Activated CD8-positive, alpha-beta T cell treated with anti-CD3 and anti-CD28 coated beads for 36 hours (primary cell): ENCODE results near the gene GIGYF1. TPM values are rescaled to one million over a fixed set of nuclear protein-coding genes. Genes with fewer than 3 reads are reported as not detected.

Experiments used
- ATAC-seq: fragments of 200-7000 bp; cut with Tn5 transposase; one replicate; pipeline ENCODE4 v1.10.0; 2021; ENCODE audit warnings: mild to moderate bottlenecking, moderate library complexity
- CTCF ChIA-PET: fragments of 350-600 bp; sonication (Branson Sonifier 250); formaldehyde crosslinking; loops from one replicate; lab custom pipeline; 2021; ENCODE audit warnings: antibody characterized with exemption; lab: Charles Lee
- POLR2A ChIA-PET: fragments of 350-600 bp; sonication (Branson Sonifier 250); formaldehyde crosslinking; loops from one replicate; lab custom pipeline; 2021; ENCODE audit warnings: antibody characterized with exemption; lab: Charles Lee
- DNase-seq: peaks from one replicate; pipeline ENCODE4 v3.0.0-alpha.2; 2020
- H3K27ac Mint-ChIP-seq: one replicate; pipeline ENCODE4 v1.8.0; 2021; ENCODE audit warnings: mild to moderate bottlenecking, mixed read lengths
- H3K27me3 Mint-ChIP-seq: one replicate; pipeline ENCODE4 v1.8.0; 2021; ENCODE audit warnings: mixed read lengths
- H3K36me3 Mint-ChIP-seq: one replicate; pipeline ENCODE4 v1.8.0; 2021; ENCODE audit warnings: low read depth, mixed read lengths
- H3K4me1 Mint-ChIP-seq: one replicate; pipeline ENCODE4 v1.8.0; 2021; ENCODE audit warnings: low read depth, mixed read lengths
- H3K4me3 Mint-ChIP-seq: one replicate; pipeline ENCODE4 v1.8.0; 2021; ENCODE audit warnings: mild to moderate bottlenecking, moderate library complexity, mixed read lengths
- H3K9me3 Mint-ChIP-seq: one replicate; pipeline ENCODE4 v1.8.0; 2021; ENCODE audit warnings: mixed read lengths
- intact Hi-C: fragments of 100-400 bp; cut with micrococcal nuclease; formaldehyde crosslinking; loops from one replicate; pipeline ENCODE4 v1.10.0; 2022
- total RNA-seq, 2 experiments: library from RNA; stranded (reverse); gene quantifications; one replicate each; pipeline ENCODE4 v1.2.3, GENCODE V29; 2021
- TF ChIP-seq, protein P1 (sequence below): fragments of 200-600 bp; IDR thresholded peaks from one replicate; pipeline ENCODE4 v1.8.0; 2022; ENCODE audit warnings: antibody characterized with exemption, mild to moderate bottlenecking

Gene GIGYF1
- total RNA-seq, 2 experiments from 2014 or later = 36.9 to 41.5 TPM

DNA sequence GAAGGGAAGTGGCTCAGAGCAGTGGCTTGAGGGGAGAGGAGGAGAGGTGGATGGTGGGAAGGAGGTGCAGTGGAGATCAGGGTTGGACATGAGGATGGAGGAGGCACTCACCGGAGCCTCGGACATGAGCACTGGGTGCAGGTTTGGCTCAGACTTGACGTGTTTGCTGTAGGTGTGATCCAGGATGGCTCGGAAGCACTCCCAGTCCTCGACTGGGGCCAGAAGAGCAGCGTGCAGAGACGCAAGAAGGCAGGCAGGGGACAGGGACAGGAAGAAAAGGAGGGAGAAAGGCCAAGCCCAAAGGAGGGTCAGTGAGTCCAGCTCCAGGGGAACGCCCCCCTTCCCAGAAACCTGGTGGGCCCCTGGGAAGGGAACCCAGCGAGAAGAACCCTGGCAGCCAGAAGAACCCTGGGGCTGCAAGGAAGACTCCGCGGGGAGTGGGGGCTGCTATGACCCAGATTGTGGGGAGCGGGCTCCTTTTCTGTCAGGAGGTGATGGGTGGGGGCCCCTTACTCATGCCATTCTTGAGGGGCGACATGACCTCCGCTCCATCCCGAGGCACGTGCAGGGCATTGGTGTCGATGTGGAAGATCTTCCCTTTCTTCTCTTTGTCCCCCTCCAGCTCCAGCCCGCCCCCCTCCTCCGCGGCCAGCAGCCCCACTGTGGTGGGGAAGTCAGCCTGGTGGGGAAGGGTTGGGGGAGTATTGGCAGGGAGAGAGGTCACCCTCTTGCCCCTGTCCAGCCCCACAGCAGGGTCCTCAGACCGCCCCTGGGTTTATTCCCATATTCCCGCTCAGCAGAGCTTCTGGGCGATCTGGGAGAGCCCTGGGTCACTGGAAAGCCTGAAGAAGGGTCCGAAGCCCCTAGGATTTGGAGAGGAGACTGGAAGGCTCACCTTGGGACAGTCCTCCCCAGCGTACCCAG, 38.9 kb downstream of the GIGYF1 start:
- H3K27ac Mint-ChIP-seq = no peak overlapping the region

DNA sequence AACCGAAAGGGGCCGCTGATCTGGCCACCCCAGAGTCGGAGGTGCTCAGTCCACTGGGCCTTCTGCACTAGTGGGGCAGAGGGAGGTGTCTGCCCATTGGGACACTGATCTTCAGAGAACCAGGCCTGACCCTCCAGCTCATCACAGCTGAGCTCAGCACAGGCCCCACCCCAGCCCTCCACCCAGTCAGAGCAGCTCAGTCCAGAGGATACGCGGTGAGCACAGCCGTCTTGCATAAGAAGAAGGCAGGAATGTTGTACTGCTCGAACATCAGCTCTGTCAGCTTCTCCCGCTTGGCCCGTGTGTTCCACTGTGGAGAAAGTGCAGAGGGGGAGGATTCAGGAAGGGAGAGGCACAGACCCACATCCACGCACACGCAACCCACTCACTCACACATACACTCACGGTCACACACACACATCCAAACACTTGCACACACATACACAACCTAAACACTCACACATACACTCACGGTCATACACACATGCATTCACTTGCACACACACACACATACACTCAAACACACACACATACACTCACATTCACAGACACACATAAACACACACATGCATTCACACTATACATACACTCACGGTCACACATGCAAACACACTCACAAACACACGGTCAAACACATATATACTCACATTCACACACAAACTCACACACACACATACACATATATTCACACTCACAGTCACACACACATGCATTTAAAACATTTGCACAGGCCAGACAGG, 44.1 kb downstream of the GIGYF1 start:
- no peak for DNase-seq
- Mint-ChIP-seq H3K27me3 (peaks cover 16% of the 10 kb centered on the region), H3K36me3 (no peaks in the 10 kb centered on the region), H3K4me3 (no peak overlapping the region), H3K4me1 (peaks cover 4% of the 10 kb centered on the region), H3K27ac (no peak overlapping the region), H3K9me3 (no peaks in the 10 kb centered on the region)
- CTCF ChIA-PET = interaction anchor here (1.0 to 1.4 kb wide), 2 partner anchors 16 to 56 kb away, joined by 3 to 4 read pairs; partner anchors contain the start of gene POP7
- POLR2A ChIA-PET = no interaction called here
- no peak for ATAC-seq
- intact Hi-C loops = no loop called here
- TF ChIP-seq, protein P1, sequence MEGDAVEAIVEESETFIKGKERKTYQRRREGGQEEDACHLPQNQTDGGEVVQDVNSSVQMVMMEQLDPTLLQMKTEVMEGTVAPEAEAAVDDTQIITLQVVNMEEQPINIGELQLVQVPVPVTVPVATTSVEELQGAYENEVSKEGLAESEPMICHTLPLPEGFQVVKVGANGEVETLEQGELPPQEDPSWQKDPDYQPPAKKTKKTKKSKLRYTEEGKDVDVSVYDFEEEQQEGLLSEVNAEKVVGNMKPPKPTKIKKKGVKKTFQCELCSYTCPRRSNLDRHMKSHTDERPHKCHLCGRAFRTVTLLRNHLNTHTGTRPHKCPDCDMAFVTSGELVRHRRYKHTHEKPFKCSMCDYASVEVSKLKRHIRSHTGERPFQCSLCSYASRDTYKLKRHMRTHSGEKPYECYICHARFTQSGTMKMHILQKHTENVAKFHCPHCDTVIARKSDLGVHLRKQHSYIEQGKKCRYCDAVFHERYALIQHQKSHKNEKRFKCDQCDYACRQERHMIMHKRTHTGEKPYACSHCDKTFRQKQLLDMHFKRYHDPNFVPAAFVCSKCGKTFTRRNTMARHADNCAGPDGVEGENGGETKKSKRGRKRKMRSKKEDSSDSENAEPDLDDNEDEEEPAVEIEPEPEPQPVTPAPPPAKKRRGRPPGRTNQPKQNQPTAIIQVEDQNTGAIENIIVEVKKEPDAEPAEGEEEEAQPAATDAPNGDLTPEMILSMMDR = no peak

More for the DNA sequence above, 38.9 kb downstream of the GIGYF1 start:
- H3K27me3 Mint-ChIP-seq = peaks cover 28% of the 10 kb centered on the region
- ChIA-PET POLR2A (interaction anchor here (1.3 kb wide), 1 partner anchor 8 kb away, joined by 4 read pairs; no protein-coding TSS in a partner anchor), CTCF (no interaction called here)
- TF ChIP-seq, protein P1 = no peak
- H3K9me3 Mint-ChIP-seq = no peaks in the 10 kb centered on the region
- H3K4me1 Mint-ChIP-seq = peaks cover 4% of the 10 kb centered on the region
- ATAC-seq = no peak
- no peak for DNase-seq
- intact Hi-C loops = no loop called here
- no peaks in the 10 kb centered on the region for H3K36me3 Mint-ChIP-seq
- H3K4me3 Mint-ChIP-seq = no peak overlapping the region

DNA sequence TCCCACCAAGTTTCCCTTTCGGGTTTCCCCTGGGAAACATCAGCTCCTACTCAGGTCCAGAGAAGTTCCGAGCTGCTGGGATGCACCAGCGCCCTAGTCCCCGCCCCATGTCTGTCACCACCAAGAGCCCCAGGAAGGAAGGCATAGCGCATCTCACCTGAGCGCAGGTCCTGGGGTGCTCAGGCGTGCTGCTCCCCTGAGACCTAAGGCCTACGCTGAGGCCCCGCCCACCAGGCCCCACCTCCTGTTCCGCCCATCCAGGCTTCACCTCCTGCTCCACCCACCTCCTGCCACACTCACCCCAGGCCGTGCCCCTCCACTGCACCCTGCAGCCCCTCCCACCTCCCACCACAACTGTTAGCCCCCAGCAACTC, 51.5 kb downstream of the GIGYF1 start:
- no peaks in the 10 kb centered on the region for H3K9me3 Mint-ChIP-seq
- POLR2A ChIA-PET = no interaction called here
- peaks cover 1% of the 10 kb centered on the region for H3K27me3 Mint-ChIP-seq
- H3K4me3 Mint-ChIP-seq = no peak overlapping the region
- TF ChIP-seq, protein P1 = no peak
- CTCF ChIA-PET = interaction anchor here (1.1 kb wide), 1 partner anchor 54 kb away, joined by 3 read pairs; no protein-coding TSS in a partner anchor
- DNase-seq (peak; percentile 59), ATAC-seq (peak; percentile 79)
- H3K27ac Mint-ChIP-seq = no peak overlapping the region
- no peaks in the 10 kb centered on the region for H3K36me3 Mint-ChIP-seq
- intact Hi-C loops = no loop called here
- no peaks in the 10 kb centered on the region for H3K4me1 Mint-ChIP-seq

DNA sequence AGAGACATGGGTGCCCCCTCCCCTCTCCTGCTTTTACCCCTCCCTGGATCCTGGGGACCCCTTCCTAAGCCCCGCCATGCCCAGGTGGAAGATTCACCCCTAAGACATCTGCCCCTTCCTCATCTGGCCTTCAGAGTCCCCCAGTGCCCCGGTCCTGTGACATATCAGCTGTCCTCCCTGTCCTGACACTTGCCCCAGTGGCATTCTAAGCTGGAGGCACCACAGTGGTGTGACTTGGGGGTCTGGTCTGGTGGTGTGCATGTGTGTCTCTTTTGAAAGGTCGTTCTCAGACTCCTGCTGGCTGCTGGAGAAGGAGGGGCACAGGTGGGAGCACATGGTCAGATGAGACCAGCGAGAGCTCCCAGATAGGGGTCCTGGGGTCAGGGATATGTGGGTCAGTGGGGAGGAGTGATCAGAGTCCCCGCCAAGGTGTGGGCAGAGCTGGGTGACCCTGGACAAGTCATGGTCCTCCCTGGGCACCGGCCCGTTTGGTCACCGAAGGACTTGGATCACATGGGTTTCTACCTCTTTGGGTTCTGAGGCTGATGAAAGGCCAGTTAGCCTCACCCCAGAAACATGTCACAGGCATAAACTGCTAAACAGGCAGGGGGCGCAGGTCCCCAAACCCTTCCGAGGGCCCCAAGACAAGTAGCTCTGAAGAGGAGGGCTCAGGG, 52.1 kb downstream of the GIGYF1 start:
- no peak for ATAC-seq
- Mint-ChIP-seq H3K4me3 (no peak overlapping the region), H3K27me3 (no peaks in the 10 kb centered on the region), H3K36me3 (no peaks in the 10 kb centered on the region), H3K4me1 (no peaks in the 10 kb centered on the region), H3K27ac (no peak overlapping the region), H3K9me3 (no peaks in the 10 kb centered on the region)
- intact Hi-C loops = no loop called here
- POLR2A ChIA-PET = interaction anchor here (0.9 kb wide), 1 partner anchor 9 kb away, joined by 3 read pairs; no protein-coding TSS in a partner anchor
- no peak for DNase-seq
- CTCF ChIA-PET = interaction anchor here (1.1 kb wide), 1 partner anchor 54 kb away, joined by 3 read pairs; no protein-coding TSS in a partner anchor
- TF ChIP-seq, protein P1 = no peak
